Sigmoid colon (tissue), 4 donors: ENCODE measurements around the gene TOP3A.

Experiments
- CTCF ChIP-seq, 4 experiments: fragments of 450-650 bp in 3 of 4; fragments of 200-600 bp in 1 of 4; IDR thresholded peaks; one replicate each; pipeline ENCODE4 v1.5.1; 2016 to 2019; ENCODE audit warnings: antibody characterized with exemption in 4 of 4, mild to moderate bottlenecking in 3 of 4, moderate library complexity in 2 of 4
- EP300 ChIP-seq, 4 donors: sonication (generic); formaldehyde crosslinking; IDR thresholded peaks; one replicate each; pipeline ENCODE4 v1.6.1; 2017; ENCODE audit warnings: antibody characterized with exemption in 4 of 4
- POLR2A ChIP-seq, 2 donors: fragments of 450-650 bp; IDR thresholded peaks; one replicate each; pipeline ENCODE4 v1.6.1; 2016; ENCODE audit warnings: antibody characterized with exemption in 2 of 2, mild to moderate bottlenecking in 2 of 2, moderate library complexity in 2 of 2

- TF ChIP-seq CTCF (IDR thresholded peaks at IDR 0.05) (no peak), EP300 (IDR thresholded peaks at IDR 0.05) (no peak), POLR2A (IDR thresholded peaks at IDR 0.05) (no peak)
Observed at GRCh38 chr17:18250708-18251107, 64.1 kb downstream of the TOP3A start.
